Stimulated activated naive B cell treated with anti-CD40 and anti-IgM and Interleukin-4, amounts not matched to agents 10 μg/mL and 1 μg/mL and 100 μg/mL, for 72 hours (primary cell): Measurements from ENCODE around the gene C4orf50.

Experiments used
- ATAC-seq, 2 donors: fragments of 150-1000 bp; cut with Tn5 transposase; replicated peaks; 2 replicates each; pipeline ENCODE4 v1.10.0; 2021; ENCODE audit warnings: moderate library complexity in 1 of 2
- DNase-seq: peaks from one replicate; pipeline ENCODE4 v3.0.0; 2021
- H3K27ac Mint-ChIP-seq: one replicate; pipeline ENCODE4 v1.8.0; 2022; ENCODE audit warnings: mild to moderate bottlenecking, mixed read lengths
- H3K27me3 Mint-ChIP-seq, 2 donors: one replicate each; pipeline ENCODE4 v1.8.0; 2022; ENCODE audit warnings: mixed read lengths in 2 of 2
- H3K36me3 Mint-ChIP-seq, 2 donors: one replicate each; pipeline ENCODE4 v1.8.0; 2022; ENCODE audit warnings: mixed read lengths in 2 of 2, mild to moderate bottlenecking in 1 of 2
- H3K4me1 Mint-ChIP-seq, 2 donors: one replicate each; pipeline ENCODE4 v1.8.0; 2022; ENCODE audit warnings: mixed read lengths in 2 of 2, mild to moderate bottlenecking in 1 of 2
- H3K4me3 Mint-ChIP-seq, 2 donors: one replicate each; pipeline ENCODE4 v1.8.0; 2022; ENCODE audit warnings: mild to moderate bottlenecking in 2 of 2, mixed read lengths in 2 of 2, moderate library complexity in 1 of 2
- H3K9me3 Mint-ChIP-seq, 2 donors: one replicate each; pipeline ENCODE4 v1.8.0; 2022; ENCODE audit warnings: mixed read lengths in 2 of 2, mild to moderate bottlenecking in 1 of 2

The C4orf50 gene

DNA sequence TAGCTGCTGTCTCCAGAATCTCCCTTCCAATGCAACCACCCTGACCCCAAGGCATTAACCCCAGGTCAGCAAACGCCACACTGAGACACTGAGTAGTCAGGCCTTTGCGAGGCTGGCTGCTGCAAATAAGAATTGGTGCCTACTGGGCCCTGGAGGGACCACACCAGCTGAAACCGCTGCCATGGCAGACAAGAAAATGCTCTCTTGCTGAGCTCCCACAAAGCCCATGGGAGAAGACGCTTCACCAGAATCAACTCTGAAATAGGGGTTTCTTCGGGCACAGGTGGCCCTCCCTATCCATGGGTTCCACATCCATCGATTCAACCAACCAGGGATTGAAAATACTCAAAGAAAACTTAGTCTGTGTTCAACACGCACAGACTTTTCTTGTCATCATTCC is 98.7 kb downstream of the C4orf50 start:
- H3K27me3 Mint-ChIP-seq = peaks cover 46 to 48% of the 10 kb centered on the region in 2 donors
- ATAC-seq (no peak), DNase-seq (no peak)
- peaks cover 6 to 31% of the 10 kb centered on the region in 2 donors for H3K4me1 Mint-ChIP-seq
- no peaks in the 10 kb centered on the region for H3K36me3 Mint-ChIP-seq
- no peak overlapping the region for H3K27ac Mint-ChIP-seq
- H3K4me3 Mint-ChIP-seq = no peak overlapping the region
- H3K9me3 Mint-ChIP-seq = peaks cover 0 to 3% of the 10 kb centered on the region in 2 donors

DNA sequence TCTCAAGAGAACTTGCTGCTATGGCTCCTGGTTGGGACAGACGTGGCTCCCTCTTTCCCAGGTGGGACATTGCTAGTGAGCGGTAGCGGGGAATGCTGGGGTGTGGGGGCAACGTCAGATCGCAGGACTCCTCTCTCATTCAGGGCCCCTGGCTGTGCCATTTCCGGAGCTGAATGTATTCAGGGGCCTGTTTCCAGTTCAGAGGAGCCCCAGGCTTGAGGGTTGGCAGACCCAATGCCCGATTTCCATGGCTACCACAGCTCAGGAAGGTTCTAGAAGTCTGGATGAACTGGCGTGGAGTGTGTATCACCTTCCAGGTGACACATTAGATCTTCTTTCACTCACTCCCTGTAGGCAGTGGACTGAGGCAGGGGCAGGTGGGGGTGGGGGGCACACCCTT is 99.2 kb downstream of the C4orf50 start:
- Mint-ChIP-seq H3K4me1 (peaks cover 6 to 31% of the 10 kb centered on the region in 2 donors), H3K27ac (no peak overlapping the region), H3K27me3 (peaks cover 44 to 48% of the 10 kb centered on the region in 2 donors), H3K9me3 (peaks cover 0 to 3% of the 10 kb centered on the region in 2 donors), H3K4me3 (no peak overlapping the region), H3K36me3 (no peaks in the 10 kb centered on the region)
- ATAC-seq (no peak), DNase-seq (no peak)

- Mint-ChIP-seq H3K4me3 (no peak overlapping the region), H3K4me1 (peaks cover 6 to 31% of the 10 kb centered on the region in 2 donors), H3K27ac (no peak overlapping the region), H3K36me3 (no peaks in the 10 kb centered on the region), H3K9me3 (peaks cover 0 to 3% of the 10 kb centered on the region in 2 donors), H3K27me3 (peaks cover 44 to 48% of the 10 kb centered on the region in 2 donors)
- ATAC-seq (no peak), DNase-seq (no peak)
Measured at GRCh38 chr4:5918331-5918985, 99.8 kb downstream of the C4orf50 start.

DNA sequence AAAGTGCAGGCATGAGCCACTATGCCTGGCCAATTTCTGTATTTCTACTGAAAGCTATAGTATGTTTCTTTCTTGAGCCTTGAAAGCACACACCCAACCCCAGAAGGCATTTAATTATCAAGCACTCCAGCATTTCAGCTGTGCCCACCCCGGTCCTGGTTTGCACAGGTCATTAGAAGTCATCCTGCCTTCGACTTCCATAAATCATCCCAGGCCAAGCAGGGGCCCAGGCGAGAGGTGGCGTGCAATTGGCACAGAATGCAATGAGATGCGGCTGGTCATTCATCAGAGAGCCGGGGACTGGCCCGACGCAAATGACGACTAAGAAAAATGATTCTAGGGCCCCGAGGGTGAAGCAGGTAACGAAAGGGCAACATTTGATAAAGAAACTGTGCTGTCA is 100.6 kb downstream of the C4orf50 start:
- Mint-ChIP-seq H3K27me3 (peaks cover 37 to 47% of the 10 kb centered on the region in 2 donors), H3K9me3 (peaks cover 1 to 4% of the 10 kb centered on the region in 2 donors), H3K36me3 (no peaks in the 10 kb centered on the region), H3K27ac (no peak overlapping the region), H3K4me3 (no peak overlapping the region), H3K4me1 (peaks cover 6 to 31% of the 10 kb centered on the region in 2 donors)
- DNase-seq = no peak
- ATAC-seq = no peak

GRCh38 chr4:5916229-5916628 is 102.0 kb downstream of the C4orf50 start:
- DNase-seq (no peak), ATAC-seq (no peak)
- peaks cover 36 to 39% of the 10 kb centered on the region in 2 donors for H3K27me3 Mint-ChIP-seq
- peaks cover 6 to 26% of the 10 kb centered on the region in 2 donors for H3K4me1 Mint-ChIP-seq
- no peak overlapping the region for H3K27ac Mint-ChIP-seq
- no peak overlapping the region for H3K4me3 Mint-ChIP-seq
- no peaks in the 10 kb centered on the region for H3K36me3 Mint-ChIP-seq
- H3K9me3 Mint-ChIP-seq = peaks cover 9% of the 10 kb centered on the region in 2 donors

- ATAC-seq (no peak), DNase-seq (no peak)
- Mint-ChIP-seq H3K4me3 (no peak overlapping the region), H3K4me1 (peaks cover 6 to 19% of the 10 kb centered on the region in 2 donors), H3K27ac (no peak overlapping the region), H3K9me3 (peaks cover 15 to 16% of the 10 kb centered on the region in 2 donors), H3K27me3 (peaks cover 21 to 30% of the 10 kb centered on the region in 2 donors), H3K36me3 (peaks cover 2 to 4% of the 10 kb centered on the region in 2 donors)
Measured at GRCh38 chr4:5913454-5913853, 104.8 kb downstream of the C4orf50 start.

GRCh38 chr4:5912614-5913019 is 105.6 kb downstream of the C4orf50 start:
- DNase-seq (no peak), ATAC-seq (no peak)
- H3K4me3 Mint-ChIP-seq = no peak overlapping the region
- no peak overlapping the region for H3K27ac Mint-ChIP-seq
- H3K4me1 Mint-ChIP-seq = peaks cover 5 to 15% of the 10 kb centered on the region in 2 donors
- H3K27me3 Mint-ChIP-seq = peaks cover 30 to 31% of the 10 kb centered on the region in 2 donors
- peaks cover 2 to 5% of the 10 kb centered on the region in 2 donors for H3K36me3 Mint-ChIP-seq
- peaks cover 21 to 22% of the 10 kb centered on the region in 2 donors for H3K9me3 Mint-ChIP-seq

- H3K4me1 Mint-ChIP-seq = no peaks in the 10 kb centered on the region
- no peak overlapping the region for H3K4me3 Mint-ChIP-seq
- DNase-seq = no peak
- H3K36me3 Mint-ChIP-seq = peaks cover 4 to 8% of the 10 kb centered on the region in 2 donors
- H3K27me3 Mint-ChIP-seq = peaks cover 44 to 60% of the 10 kb centered on the region in 2 donors
- H3K9me3 Mint-ChIP-seq = peaks cover 21 to 26% of the 10 kb centered on the region in 2 donors
- no peak overlapping the region for H3K27ac Mint-ChIP-seq
- no peak for ATAC-seq
Measured at GRCh38 chr4:5908876-5909427, 109.3 kb downstream of the C4orf50 start.

DNA sequence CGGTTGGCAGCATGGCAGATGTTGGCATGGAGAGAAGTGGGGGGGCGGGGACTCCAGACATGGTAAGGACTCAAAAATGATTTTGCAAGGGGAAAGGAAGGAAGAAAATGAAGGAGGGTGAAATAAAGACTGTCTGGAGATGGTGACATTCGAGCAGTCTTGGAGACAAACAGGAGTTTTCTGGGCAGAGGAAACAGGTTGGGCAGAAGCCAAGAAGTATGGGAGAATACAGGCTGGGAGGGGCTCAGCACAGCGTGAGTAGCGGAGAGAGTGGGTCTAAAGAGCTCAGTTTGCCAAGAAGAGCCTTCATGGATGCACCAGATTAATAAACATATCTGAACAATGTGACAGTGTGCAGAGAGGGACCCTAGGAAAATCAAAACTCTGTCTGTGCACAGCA is 112.0 kb downstream of the C4orf50 start:
- DNase-seq = no peak
- Mint-ChIP-seq H3K4me1 (no peaks in the 10 kb centered on the region), H3K4me3 (no peak overlapping the region), H3K27ac (no peak overlapping the region), H3K9me3 (peaks cover 15 to 17% of the 10 kb centered on the region in 2 donors), H3K27me3 (peaks cover 58 to 73% of the 10 kb centered on the region in 2 donors), H3K36me3 (peaks cover 4 to 8% of the 10 kb centered on the region in 2 donors)
- no peak for ATAC-seq

GRCh38 chr4:5905714-5906113 is 112.5 kb downstream of the C4orf50 start:
- DNase-seq (no peak), ATAC-seq (no peak)
- Mint-ChIP-seq H3K27me3 (peaks cover 63 to 78% of the 10 kb centered on the region in 2 donors), H3K4me3 (no peak overlapping the region), H3K4me1 (no peaks in the 10 kb centered on the region), H3K9me3 (peaks cover 15 to 17% of the 10 kb centered on the region in 2 donors), H3K36me3 (peaks cover 4 to 8% of the 10 kb centered on the region in 2 donors), H3K27ac (no peak overlapping the region)

GRCh38 chr4:5900844-5901243 is 117.4 kb downstream of the C4orf50 start:
- DNase-seq = no peak
- H3K4me3 Mint-ChIP-seq = no peak overlapping the region
- no peaks in the 10 kb centered on the region for H3K4me1 Mint-ChIP-seq
- peaks cover 3 to 5% of the 10 kb centered on the region in 2 donors for H3K9me3 Mint-ChIP-seq
- H3K27me3 Mint-ChIP-seq = peaks cover 66 to 76% of the 10 kb centered on the region in 2 donors
- H3K27ac Mint-ChIP-seq = no peak overlapping the region
- ATAC-seq = no peak
- peaks cover 0 to 5% of the 10 kb centered on the region in 2 donors for H3K36me3 Mint-ChIP-seq

DNA sequence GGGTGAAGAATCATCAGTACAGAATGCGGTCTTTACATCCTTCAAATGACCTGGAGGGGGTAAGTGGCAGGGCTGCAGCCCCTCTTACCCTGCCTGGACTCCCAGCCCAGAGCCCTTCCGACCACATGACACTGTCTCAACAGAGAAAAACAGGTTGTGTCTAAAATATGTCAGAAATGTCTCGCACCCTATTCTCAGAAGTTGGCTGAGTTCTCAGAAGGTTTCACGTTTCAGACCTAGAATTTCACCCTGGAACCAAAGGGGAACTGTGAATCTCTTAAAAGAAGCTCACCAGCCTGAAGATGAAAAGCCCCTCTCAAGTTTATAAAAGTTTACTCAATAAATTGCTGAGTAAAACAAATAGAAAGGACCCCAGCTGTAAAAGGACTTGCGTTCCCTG is 118.3 kb downstream of the C4orf50 start:
- Mint-ChIP-seq H3K4me3 (no peak overlapping the region), H3K27me3 (peaks cover 67 to 76% of the 10 kb centered on the region in 2 donors), H3K9me3 (peaks cover 3 to 5% of the 10 kb centered on the region in 2 donors), H3K27ac (no peak overlapping the region), H3K4me1 (no peaks in the 10 kb centered on the region), H3K36me3 (peaks cover 0 to 5% of the 10 kb centered on the region in 2 donors)
- ATAC-seq (no peak), DNase-seq (no peak)

- Mint-ChIP-seq H3K9me3 (peaks cover 3 to 5% of the 10 kb centered on the region in 2 donors), H3K36me3 (peaks cover 0 to 5% of the 10 kb centered on the region in 2 donors), H3K27me3 (peaks cover 69 to 76% of the 10 kb centered on the region in 2 donors), H3K27ac (no peak overlapping the region), H3K4me1 (peaks cover 0 to under 1% of the 10 kb centered on the region in 2 donors), H3K4me3 (no peak overlapping the region)
- ATAC-seq (no peak), DNase-seq (no peak)
Measured at GRCh38 chr4:5899396-5899795, 118.8 kb downstream of the C4orf50 start.

GRCh38 chr4:5897674-5898073 is 120.6 kb downstream of the C4orf50 start:
- DNase-seq (no peak), ATAC-seq (no peak)
- peaks cover 3 to 5% of the 10 kb centered on the region in 2 donors for H3K9me3 Mint-ChIP-seq
- peaks cover 4 to 13% of the 10 kb centered on the region in 2 donors for H3K4me1 Mint-ChIP-seq
- H3K36me3 Mint-ChIP-seq = peaks cover 0 to 10% of the 10 kb centered on the region in 2 donors
- peaks cover 71 to 76% of the 10 kb centered on the region in 2 donors for H3K27me3 Mint-ChIP-seq
- no peak overlapping the region for H3K27ac Mint-ChIP-seq
- no peak overlapping the region for H3K4me3 Mint-ChIP-seq

GRCh38 chr4:5895287-5895686 is 122.9 kb downstream of the C4orf50 start:
- ATAC-seq (no peak), DNase-seq (no peak)
- Mint-ChIP-seq H3K27me3 (peaks cover 71 to 78% of the 10 kb centered on the region in 2 donors), H3K4me3 (no peak overlapping the region), H3K27ac (no peak overlapping the region), H3K4me1 (peaks cover 8 to 27% of the 10 kb centered on the region in 2 donors), H3K9me3 (peaks cover 3 to 5% of the 10 kb centered on the region in 2 donors), H3K36me3 (peaks cover 0 to 10% of the 10 kb centered on the region in 2 donors)
